GM23248 (cell line): ENCODE measurements around the gene UBAP2.

ENCODE experiments used
- EZH2 ChIP-seq: fragments of 200-600 bp; sonication (generic); IDR thresholded peaks from 2 replicates; pipeline ENCODE4 v1.6.1; 2018; ENCODE audit warnings: antibody characterized with exemption, mild to moderate bottlenecking; ENCODE audit not compliant: insufficient read depth, poor library complexity, severe bottlenecking
- EZH2phosphoT487 ChIP-seq: fragments of 200-600 bp; sonication (generic); IDR thresholded peaks from 2 replicates; pipeline ENCODE4 v1.6.1; 2018; ENCODE audit warnings: antibody characterized with exemption, moderate library complexity, mild to moderate bottlenecking, low read depth; ENCODE audit not compliant: insufficient read depth

GRCh38 chr9:34079181-34079580 lies 30.5 kb upstream of the UBAP2 start:
- TF ChIP-seq EZH2 (no peak), EZH2phosphoT487 (no peak)
